Measurements from ENCODE around the gene PIGC.
A peak's percentile ranks its signal among the peaks of the same experiment; 100 is the strongest.

PIGC gene

GRCh38 chr1:172410027-172410426 is 33.8 kb downstream of the PIGC start:
- in situ Hi-C loops (cut with MboI; ENCODE audit: low sequenced_read_pairs), result no loop called here
- H3K4me3 ChIP-seq, result no peak overlapping the region
- H3K36me3 ChIP-seq (replicated peaks), result no peaks in the 10 kb centered on the region
- no peaks in the 10 kb centered on the region for H3K27me3 ChIP-seq (ENCODE audit: low read depth)
- no peak for DNase-seq (ENCODE audit: low spot score in 2 of 2)
- H3K4me1 ChIP-seq, result no peaks in the 10 kb centered on the region
- no peaks in the 10 kb centered on the region for H3K9me3 ChIP-seq

- in situ Hi-C loops (cut with MboI; ENCODE audit: low sequenced_read_pairs), result no loop called here
- no peak overlapping the region for H3K4me3 ChIP-seq
- no peak for DNase-seq (ENCODE audit: low spot score in 2 of 2)
Measured at GRCh38 chr1:172408958-172409357, 34.9 kb downstream of the PIGC start.

GRCh38 chr1:172406968-172407367 is 36.9 kb downstream of the PIGC start:
- in situ Hi-C loops (cut with MboI; ENCODE audit: low sequenced_read_pairs), result no loop called here
- H3K4me1 ChIP-seq, result no peaks in the 10 kb centered on the region
- H3K4me3 ChIP-seq, result no peak overlapping the region
- H3K9me3 ChIP-seq, result no peaks in the 10 kb centered on the region
- no peaks in the 10 kb centered on the region for H3K36me3 ChIP-seq (replicated peaks)
- H3K27me3 ChIP-seq (ENCODE audit: low read depth), result no peaks in the 10 kb centered on the region
- no peak for DNase-seq (ENCODE audit: low spot score in 2 of 2)

More at GRCh38 chr1:172408958-172409357, 34.9 kb downstream of the PIGC start:
- H3K36me3 ChIP-seq (replicated peaks), result no peaks in the 10 kb centered on the region
- no peaks in the 10 kb centered on the region for H3K9me3 ChIP-seq
- no peaks in the 10 kb centered on the region for H3K27me3 ChIP-seq (ENCODE audit: low read depth)
- no peaks in the 10 kb centered on the region for H3K4me1 ChIP-seq

GRCh38 chr1:172405912-172406311 is 38.0 kb downstream of the PIGC start:
- Histone ChIP-seq H3K4me1 (no peaks in the 10 kb centered on the region), H3K27me3 (ENCODE audit: low read depth) (peaks cover 6% of the 10 kb centered on the region; the same call in 1 of the 2 replicates), H3K9me3 (no peaks in the 10 kb centered on the region), H3K4me3 (no peak overlapping the region), H3K36me3 (replicated peaks) (no peaks in the 10 kb centered on the region)
- no peak for DNase-seq (ENCODE audit: low spot score in 2 of 2)
- in situ Hi-C loops (cut with MboI; ENCODE audit: low sequenced_read_pairs), result no loop called here

GRCh38 chr1:172404121-172404520 is 39.7 kb downstream of the PIGC start:
- H3K36me3 ChIP-seq (replicated peaks), result no peaks in the 10 kb centered on the region
- no peak overlapping the region for H3K4me3 ChIP-seq
- H3K9me3 ChIP-seq, result no peaks in the 10 kb centered on the region
- peaks cover 6% of the 10 kb centered on the region; the same call in 1 of the 2 replicates for H3K27me3 ChIP-seq (ENCODE audit: low read depth)
- H3K4me1 ChIP-seq, result no peaks in the 10 kb centered on the region; the same call in 1 of the 2 replicates
- peak in 1 of 2 experiments; percentile 10 for DNase-seq (ENCODE audit: low spot score in 2 of 2)
- in situ Hi-C loops (cut with MboI; ENCODE audit: low sequenced_read_pairs), result no loop called here

- Histone ChIP-seq H3K4me3 (no peak overlapping the region), H3K36me3 (replicated peaks) (no peaks in the 10 kb centered on the region), H3K27me3 (ENCODE audit: low read depth) (peaks cover 6% of the 10 kb centered on the region; the same call in 1 of the 2 replicates), H3K4me1 (no peaks in the 10 kb centered on the region; the same call in 1 of the 2 replicates), H3K9me3 (no peaks in the 10 kb centered on the region)
- in situ Hi-C loops (cut with MboI; ENCODE audit: low sequenced_read_pairs), result no loop called here
- DNase-seq (ENCODE audit: low spot score in 2 of 2), result no peak
Measured at GRCh38 chr1:172402878-172403569, 40.8 kb downstream of the PIGC start.

- in situ Hi-C loops (cut with MboI; ENCODE audit: low sequenced_read_pairs), result no loop called here
Measured at GRCh38 chr1:172401892-172402291, 42.0 kb downstream of the PIGC start.

GRCh38 chr1:172401477-172401876 is 42.4 kb downstream of the PIGC start:
- no peaks in the 10 kb centered on the region for H3K9me3 ChIP-seq
- in situ Hi-C loops (cut with MboI; ENCODE audit: low sequenced_read_pairs), result no loop called here

More at GRCh38 chr1:172401892-172402291, 42.0 kb downstream of the PIGC start:
- peaks cover 6% of the 10 kb centered on the region; the same call in 1 of the 2 replicates for H3K27me3 ChIP-seq (ENCODE audit: low read depth)
- no peaks in the 10 kb centered on the region; the same call in 1 of the 2 replicates for H3K4me1 ChIP-seq
- H3K9me3 ChIP-seq, result no peaks in the 10 kb centered on the region
- DNase-seq (ENCODE audit: low spot score in 2 of 2), result peak in 1 of 2 experiments; percentile 22
- no peak overlapping the region for H3K4me3 ChIP-seq
- H3K36me3 ChIP-seq (replicated peaks), result no peaks in the 10 kb centered on the region

GRCh38 chr1:172400722-172401105 is 43.2 kb downstream of the PIGC start:
- no peak overlapping the region for H3K4me3 ChIP-seq
- DNase-seq (ENCODE audit: low spot score in 2 of 2), result no peak
- no peaks in the 10 kb centered on the region for H3K36me3 ChIP-seq (replicated peaks)
- H3K27me3 ChIP-seq (ENCODE audit: low read depth), result peaks cover 6% of the 10 kb centered on the region; the same call in 1 of the 2 replicates
- H3K9me3 ChIP-seq, result no peaks in the 10 kb centered on the region
- in situ Hi-C loops (cut with MboI; ENCODE audit: low sequenced_read_pairs), result no loop called here
- H3K4me1 ChIP-seq, result no peaks in the 10 kb centered on the region; the same call in 1 of the 2 replicates

More at GRCh38 chr1:172401477-172401876, 42.4 kb downstream of the PIGC start:
- no peak for DNase-seq (ENCODE audit: low spot score in 2 of 2)
- Histone ChIP-seq H3K4me3 (no peak overlapping the region), H3K36me3 (replicated peaks) (no peaks in the 10 kb centered on the region), H3K4me1 (no peaks in the 10 kb centered on the region; the same call in 1 of the 2 replicates), H3K27me3 (ENCODE audit: low read depth) (peaks cover 6% of the 10 kb centered on the region; the same call in 1 of the 2 replicates)

- Histone ChIP-seq H3K9me3 (no peaks in the 10 kb centered on the region), H3K27me3 (ENCODE audit: low read depth) (peaks cover 6% of the 10 kb centered on the region; the same call in 1 of the 2 replicates), H3K4me3 (no peak overlapping the region), H3K36me3 (replicated peaks) (no peaks in the 10 kb centered on the region), H3K4me1 (no peaks in the 10 kb centered on the region; the same call in 1 of the 2 replicates)
- no peak for DNase-seq (ENCODE audit: low spot score in 2 of 2)
- in situ Hi-C loops (cut with MboI; ENCODE audit: low sequenced_read_pairs), result no loop called here
Measured at GRCh38 chr1:172399756-172400721, 43.8 kb downstream of the PIGC start.

- in situ Hi-C loops (cut with MboI; ENCODE audit: low sequenced_read_pairs), result no loop called here
- H3K4me1 ChIP-seq, result no peaks in the 10 kb centered on the region; the same call in 1 of the 2 replicates
- DNase-seq (ENCODE audit: low spot score in 2 of 2), result peak; percentile 18 to 22
- no peaks in the 10 kb centered on the region for H3K9me3 ChIP-seq
- no peak overlapping the region for H3K4me3 ChIP-seq
- no peaks in the 10 kb centered on the region for H3K36me3 ChIP-seq (replicated peaks)
- peaks cover 6% of the 10 kb centered on the region; the same call in 1 of the 2 replicates for H3K27me3 ChIP-seq (ENCODE audit: low read depth)
Measured at GRCh38 chr1:172398970-172399755, 44.7 kb downstream of the PIGC start.

- Histone ChIP-seq H3K27me3 (ENCODE audit: low read depth) (peaks cover 6% of the 10 kb centered on the region; the same call in 1 of the 2 replicates), H3K4me1 (no peaks in the 10 kb centered on the region; the same call in 1 of the 2 replicates), H3K36me3 (replicated peaks) (no peaks in the 10 kb centered on the region), H3K9me3 (no peaks in the 10 kb centered on the region), H3K4me3 (no peak overlapping the region)
- DNase-seq (ENCODE audit: low spot score in 2 of 2), result no peak
- in situ Hi-C loops (cut with MboI; ENCODE audit: low sequenced_read_pairs), result no loop called here
Measured at GRCh38 chr1:172398193-172398592, 45.7 kb downstream of the PIGC start.

- peaks cover 6% of the 10 kb centered on the region; the same call in 1 of the 2 replicates for H3K27me3 ChIP-seq (ENCODE audit: low read depth)
- no peak for DNase-seq (ENCODE audit: low spot score in 2 of 2)
- H3K4me1 ChIP-seq, result no peaks in the 10 kb centered on the region; the same call in 1 of the 2 replicates
- no peaks in the 10 kb centered on the region for H3K9me3 ChIP-seq
- in situ Hi-C loops (cut with MboI; ENCODE audit: low sequenced_read_pairs), result no loop called here
- H3K36me3 ChIP-seq (replicated peaks), result no peaks in the 10 kb centered on the region
- H3K4me3 ChIP-seq, result no peak overlapping the region
Measured at GRCh38 chr1:172397633-172398032, 46.2 kb downstream of the PIGC start.
